ENCODE results near the gene ALG12. TPM values are rescaled to one million over a fixed set of nuclear protein-coding genes. Genes with fewer than 3 reads are reported as not detected.

Gene ALG12
- total and polyA plus RNA-seq, 2 of the 4 experiments (the other 2 are of a cell fraction) = 7.2 to 10.9 TPM

GRCh38 chr22:49885281-49885680, 33.0 kb downstream of the ALG12 start:
- peaks cover 49 to 83% of the 10 kb centered on the region in 2 experiments for H3K79me1 ChIP-seq (ENCODE audit: low read depth in 1 of 2, low read length in 2 of 2)
- no peak overlapping the region for H2BK5ac ChIP-seq (ENCODE audit: low read depth, low read length, poor library complexity, severe bottlenecking)
- H3K9ac ChIP-seq (ENCODE audit: low read depth, low read length) = no peak overlapping the region
- H4K91ac ChIP-seq (ENCODE audit: insufficient read depth, low read depth, low read length) = no peak overlapping the region
- H2BK20ac ChIP-seq (ENCODE audit: low read depth, low read length) = no peak overlapping the region
- 96% methylated on average over 12 of the region's 17 CpGs; no CpG with 5 or more reads in 1 of the 2 experiments for WGBS, 2 experiments (ENCODE audit: extremely low coverage in 2 of 2, insufficient read length in 1 of 2)
- ATAC-seq (ENCODE audit: low read depth) (no peak), DNase-seq (no peak)
- H4K8ac ChIP-seq (ENCODE audit: low read depth in 2 of 2, low read length in 2 of 2) = no peak overlapping the region
- no peak overlapping the region for H3K14ac ChIP-seq (replicated peaks; ENCODE audit: low read depth, low read length)
- no peak overlapping the region for H3K27ac ChIP-seq (ENCODE audit: insufficient read depth, low read length)
- no peak overlapping the region for H4K5ac ChIP-seq (ENCODE audit: low read depth, low read length)
- H3K4me3 ChIP-seq (ENCODE audit: insufficient read depth, low read depth, low read length) = no peak overlapping the region
- peaks cover 44% of the 10 kb centered on the region for H3K36me3 ChIP-seq (ENCODE audit: control insufficient read depth, insufficient read depth, low read length)
- no peak overlapping the region for H2BK120ac ChIP-seq (ENCODE audit: low read depth, low read length)
- H3K56ac ChIP-seq (ENCODE audit: extremely low read depth, insufficient read depth, low read length) = no peak overlapping the region
- H3K4me1 ChIP-seq (ENCODE audit: control insufficient read depth, insufficient read depth, low read length) = peaks cover 4% of the 10 kb centered on the region; the same call in 1 of the 2 replicates
- H3K9me3 ChIP-seq (ENCODE audit: control insufficient read depth, insufficient read depth, low read length) = peaks cover 6% of the 10 kb centered on the region; the same call in 1 of the 2 replicates
- CTCF ChIA-PET = no interaction called here
- H2AK9ac ChIP-seq (replicated peaks; ENCODE audit: low read depth, low read length, poor library complexity) = no peak overlapping the region
- no peak overlapping the region for H2BK15ac ChIP-seq (ENCODE audit: low read depth, low read length)
- H3K9me1 ChIP-seq (ENCODE audit: insufficient read depth, low read length) = peaks cover 9% of the 10 kb centered on the region
- no peak overlapping the region for H3K23ac ChIP-seq (ENCODE audit: low read depth, low read length)
- in situ Hi-C loops (cut with MboI; ENCODE audit: low sequenced_read_pairs) = no loop called here
- POLR2A ChIA-PET (ENCODE audit: unreplicated experiment) = no interaction called here
- H3K27me3 ChIP-seq (ENCODE audit: control insufficient read depth, insufficient read depth, low read length) = no peaks in the 10 kb centered on the region
- H3K18ac ChIP-seq (ENCODE audit: low read depth, low read length) = no peak overlapping the region
- TF ChIP-seq MAFK (IDR thresholded peaks at IDR 0.05; ENCODE audit: low read depth, low read length) = no peak
- no peak for TF ChIP-seq RFX5 (IDR thresholded peaks at IDR 0.05; ENCODE audit: low read depth, low read length)
- TF ChIP-seq USF2 (IDR thresholded peaks at IDR 0.05; ENCODE audit: low read depth, low read length) = no peak
- no peak for TF ChIP-seq MXI1 (IDR thresholded peaks at IDR 0.05; ENCODE audit: borderline replicate concordance, low read depth, low read length)
- TF ChIP-seq ELK1 (IDR thresholded peaks at IDR 0.05; ENCODE audit: borderline replicate concordance, low read depth, low read length) = no peak
- no peak for TF ChIP-seq POLR2A (IDR thresholded peaks at IDR 0.05; ENCODE audit: low read depth, low read length)
- no peak for TF ChIP-seq MAZ (IDR thresholded peaks at IDR 0.05; ENCODE audit: borderline replicate concordance, low read depth, low read length)
- no peak for TF ChIP-seq CTCF (conservative IDR thresholded peaks at IDR 0.05; ENCODE audit: low read depth, low read length)
- peaks cover 42% of the 10 kb centered on the region for H4K20me1 ChIP-seq (ENCODE audit: insufficient read depth, low read length)
- intact Hi-C loops (cut with micrococcal nuclease) = no loop called here
- no peak overlapping the region for H3K4me2 ChIP-seq (ENCODE audit: low read depth, low read length)
- no TSS peak for BruUV-seq (replicated peaks)
- H3K4ac ChIP-seq (ENCODE audit: low read depth, low read length) = no peak overlapping the region
- H2AK5ac ChIP-seq (ENCODE audit: low read depth, low read length) = no peak overlapping the region
- no peak overlapping the region for H2AFZ ChIP-seq (replicated peaks; ENCODE audit: low read length, poor library complexity)
- dilution Hi-C loops (cut with HindIII; ENCODE audit: low sequenced_read_pairs, unreplicated experiment) = no loop called here

Measured in IMR-90 (cell line).